ENCODE results near the gene ATMIN. TPM values are rescaled to one million over a fixed set of nuclear protein-coding genes. Genes with fewer than 3 reads are reported as not detected.

ATMIN gene
- total and polyA plus RNA-seq, 12 donors = 7.4 to 32.0 (median 29.0) TPM

DNA sequence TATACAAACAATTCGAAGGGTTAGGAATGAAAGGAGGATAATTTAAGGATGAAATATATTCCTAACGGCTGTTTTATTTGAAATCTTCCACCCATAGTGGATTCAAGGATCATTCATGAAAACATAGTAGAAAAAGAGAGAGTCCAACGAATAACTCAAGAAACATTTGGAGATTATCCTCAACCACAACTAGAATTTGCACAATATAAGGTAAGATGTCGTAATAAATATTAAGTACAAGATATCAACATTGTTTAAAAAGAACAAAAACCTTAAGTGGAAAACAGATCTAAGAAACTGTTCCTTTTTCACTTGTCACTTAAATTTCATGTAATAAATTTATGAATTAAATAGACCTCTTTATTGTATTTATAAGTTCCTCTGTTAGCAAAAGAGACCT lies 9.2 kb upstream of the ATMIN start:
- H3K27ac ChIP-seq = no peak overlapping the region
- H3K4me1 ChIP-seq = no peaks in the 10 kb centered on the region
- DNase-seq (no peak), ATAC-seq (no peak)
- no peaks in the 10 kb centered on the region for H3K27me3 ChIP-seq
- H3K36me3 ChIP-seq = peaks cover 0 to 70% (median 7%) of the 10 kb centered on the region in 9 donors
- no peaks in the 10 kb centered on the region for H3K9me3 ChIP-seq
- TF ChIP-seq, protein P1, sequence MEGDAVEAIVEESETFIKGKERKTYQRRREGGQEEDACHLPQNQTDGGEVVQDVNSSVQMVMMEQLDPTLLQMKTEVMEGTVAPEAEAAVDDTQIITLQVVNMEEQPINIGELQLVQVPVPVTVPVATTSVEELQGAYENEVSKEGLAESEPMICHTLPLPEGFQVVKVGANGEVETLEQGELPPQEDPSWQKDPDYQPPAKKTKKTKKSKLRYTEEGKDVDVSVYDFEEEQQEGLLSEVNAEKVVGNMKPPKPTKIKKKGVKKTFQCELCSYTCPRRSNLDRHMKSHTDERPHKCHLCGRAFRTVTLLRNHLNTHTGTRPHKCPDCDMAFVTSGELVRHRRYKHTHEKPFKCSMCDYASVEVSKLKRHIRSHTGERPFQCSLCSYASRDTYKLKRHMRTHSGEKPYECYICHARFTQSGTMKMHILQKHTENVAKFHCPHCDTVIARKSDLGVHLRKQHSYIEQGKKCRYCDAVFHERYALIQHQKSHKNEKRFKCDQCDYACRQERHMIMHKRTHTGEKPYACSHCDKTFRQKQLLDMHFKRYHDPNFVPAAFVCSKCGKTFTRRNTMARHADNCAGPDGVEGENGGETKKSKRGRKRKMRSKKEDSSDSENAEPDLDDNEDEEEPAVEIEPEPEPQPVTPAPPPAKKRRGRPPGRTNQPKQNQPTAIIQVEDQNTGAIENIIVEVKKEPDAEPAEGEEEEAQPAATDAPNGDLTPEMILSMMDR (IDR thresholded peaks at IDR 0.05) = no peak
- intact Hi-C loops (cut with DNase I) = no loop called here
- H3K4me3 ChIP-seq = no peak overlapping the region
- WGBS, 2 donors = 96 to 97% methylated on average over 4 of the region's 4 CpGs

DNA sequence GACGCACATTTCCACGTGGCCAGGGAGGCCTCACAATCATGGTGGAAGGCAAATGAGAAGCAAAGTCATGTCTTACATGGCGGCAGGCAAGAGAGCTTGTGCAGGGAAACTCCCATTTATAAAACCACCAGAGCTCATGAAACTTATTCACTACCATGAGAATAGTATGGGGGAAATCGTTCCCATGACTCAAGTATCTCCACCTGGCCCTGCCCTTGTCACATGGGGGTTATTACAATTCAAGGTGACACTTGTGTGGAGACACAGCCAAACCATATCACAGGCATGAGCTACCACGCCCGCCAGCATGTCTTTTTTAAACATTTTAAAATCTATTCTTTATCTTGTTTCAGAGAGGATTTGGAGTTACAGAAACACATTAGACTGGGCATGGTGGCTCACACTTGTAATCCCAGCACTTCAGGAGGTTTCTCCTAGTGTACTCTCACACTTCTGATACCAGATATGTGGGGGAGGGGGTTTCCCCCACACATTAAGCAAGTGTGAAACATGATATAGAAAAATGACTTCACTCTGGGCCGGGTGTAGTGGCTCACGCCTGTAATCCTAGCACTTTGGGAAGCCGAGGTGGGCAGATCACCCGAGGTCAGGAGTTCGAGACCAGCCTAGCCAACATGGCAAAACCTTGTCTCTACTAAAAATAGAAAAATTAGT lies 5.6 kb upstream of the ATMIN start:
- Histone ChIP-seq H3K27me3 (no peaks in the 10 kb centered on the region), H3K27ac (no peak overlapping the region), H3K36me3 (peaks cover 0 to 39% (median 0%) of the 10 kb centered on the region in 9 donors), H3K9me3 (no peaks in the 10 kb centered on the region), H3K4me1 (peaks cover 0 to under 1% (median 0%) of the 10 kb centered on the region in 9 donors), H3K4me3 (no peak overlapping the region)
- ATAC-seq = no peak
- intact Hi-C loops (cut with DNase I) = loop anchor here in 3 of 10 donors (10.0 kb wide), 3 partner anchors 285 to 715 kb away; partner anchors contain the start of gene GAN (in 1 of the 3)
- DNase-seq = no peak
- 81 to 94% methylated on average over 11 of the region's 11 CpGs for whole genome bisulfite sequencing, 2 donors
- TF ChIP-seq, protein P1 (IDR thresholded peaks at IDR 0.05) = no peak

DNA sequence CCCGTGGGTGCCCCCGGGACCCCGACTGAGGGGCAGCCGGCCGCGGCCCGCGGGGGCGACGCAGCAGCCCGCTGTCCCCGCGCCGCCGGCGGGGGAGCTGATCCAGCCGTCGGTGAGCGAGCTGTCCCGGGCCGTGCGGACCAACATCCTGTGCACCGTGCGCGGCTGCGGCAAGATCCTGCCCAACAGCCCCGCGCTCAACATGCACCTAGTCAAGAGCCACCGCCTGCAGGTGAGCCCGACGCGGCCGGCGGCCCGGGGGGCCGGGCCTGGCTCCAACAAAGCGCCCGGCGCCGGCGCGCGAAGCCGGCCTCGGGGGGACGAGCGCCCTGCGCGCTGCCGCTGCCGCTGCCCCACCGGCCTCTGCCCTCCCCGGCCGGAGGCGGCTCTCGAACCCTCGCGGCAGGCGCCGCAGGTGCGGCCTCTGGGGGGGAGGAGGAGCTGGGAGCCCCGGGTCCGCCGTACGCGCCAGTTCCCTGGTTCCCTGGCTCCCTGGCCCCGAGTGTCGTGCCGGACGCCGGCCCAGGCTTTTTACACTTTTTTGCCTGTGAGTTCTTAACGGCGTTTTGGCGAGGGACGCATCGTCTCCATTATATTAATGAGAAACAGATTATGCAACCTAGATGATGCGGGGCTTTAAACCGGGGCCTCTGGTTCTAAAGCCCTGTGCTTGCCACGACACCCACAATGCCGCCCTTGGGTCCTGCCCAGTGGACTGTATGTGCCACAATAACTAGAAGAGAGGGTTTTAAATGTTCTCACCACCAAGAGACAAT lies 521 bp downstream of the ATMIN start:
- no peaks in the 10 kb centered on the region for H3K27me3 ChIP-seq
- ATAC-seq = peak in 6 of 8 donors; percentile 20 to 53 (median 36)
- peak; percentile 12 to 39 for DNase-seq
- H3K4me3 ChIP-seq = peak overlapping the region; percentile 68 to 95 (median 77)
- no peaks in the 10 kb centered on the region for H3K9me3 ChIP-seq
- peak overlapping the region; percentile 73 to 90 (median 81) for H3K27ac ChIP-seq
- peaks cover 0 to 33% (median 0%) of the 10 kb centered on the region in 9 donors for H3K36me3 ChIP-seq
- peaks cover 0 to 43% (median 25%) of the 10 kb centered on the region in 9 donors for H3K4me1 ChIP-seq
- 0 to 1% methylated on average over 80 of the region's 80 CpGs for WGBS, 2 donors
- TF ChIP-seq, protein P1 (IDR thresholded peaks at IDR 0.05) = peak in 2 of 9 donors; percentile 7 to 18
- intact Hi-C loops (cut with DNase I) = loop anchor here in 7 of 10 donors (1.0 to 10.0 kb wide), 9 partner anchors 29 to 709 kb away; partner anchors contain the start of genes C16orf46 (in 6 of the 7), CENPN (in 1 of the 7), GAN (in 1 of the 7) and GCSH (in 1 of the 7)

DNA sequence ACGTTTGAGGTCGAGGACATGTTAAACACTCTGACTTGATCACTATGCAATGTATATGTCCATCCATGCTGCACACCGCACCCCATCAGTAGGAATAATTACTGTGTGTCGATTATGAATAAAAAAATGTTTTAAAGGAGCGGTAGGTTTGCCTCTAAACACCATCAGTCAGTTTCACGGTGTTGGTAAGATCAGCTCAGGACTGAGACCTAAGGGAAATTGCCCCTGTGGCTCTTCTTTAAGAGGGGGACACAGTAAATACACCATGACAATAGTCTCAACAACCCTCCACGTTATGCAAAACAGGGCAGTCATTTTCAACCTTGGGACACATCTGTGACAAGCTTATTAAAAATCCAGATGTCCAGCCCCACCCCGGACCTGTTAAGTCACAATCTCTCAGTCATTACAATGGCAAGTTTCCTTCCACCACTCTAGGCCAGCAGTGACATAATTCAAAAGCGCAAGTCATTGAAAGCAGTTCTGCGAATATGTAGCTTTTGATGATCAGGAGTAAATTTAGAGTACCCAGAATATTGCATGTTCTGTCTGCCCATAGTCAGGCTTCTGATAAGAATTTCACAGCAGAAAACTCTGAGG lies 1.2 kb downstream of the ATMIN start:
- 23% methylated on average over 10 of the region's 10 CpGs for WGBS, 2 donors
- Histone ChIP-seq H3K4me1 (peaks cover 0 to 43% (median 25%) of the 10 kb centered on the region in 9 donors), H3K27me3 (no peaks in the 10 kb centered on the region), H3K9me3 (no peaks in the 10 kb centered on the region), H3K27ac (peak overlapping the region in 9 of 10 donors; percentile 74 to 90 (median 82)), H3K4me3 (peak overlapping the region; percentile 68 to 95 (median 77)), H3K36me3 (peaks cover 0 to 40% (median 5%) of the 10 kb centered on the region in 9 donors)
- TF ChIP-seq, protein P1 (IDR thresholded peaks at IDR 0.05) = no peak
- intact Hi-C loops (cut with DNase I) = loop anchor here in 7 of 10 donors (2.0 to 10.0 kb wide), 8 partner anchors 38 to 708 kb away; partner anchors contain the start of genes C16orf46 (in 6 of the 7), GAN (in 1 of the 7) and GCSH (in 1 of the 7)
- ATAC-seq (peak; percentile 34 to 91 (median 62)), DNase-seq (peak in 1 of 2 donors; percentile 55)

Data from heart right ventricle (tissue), 16 donors.